ENCODE data around the gene SHC2.

The SHC2 gene

DNA sequence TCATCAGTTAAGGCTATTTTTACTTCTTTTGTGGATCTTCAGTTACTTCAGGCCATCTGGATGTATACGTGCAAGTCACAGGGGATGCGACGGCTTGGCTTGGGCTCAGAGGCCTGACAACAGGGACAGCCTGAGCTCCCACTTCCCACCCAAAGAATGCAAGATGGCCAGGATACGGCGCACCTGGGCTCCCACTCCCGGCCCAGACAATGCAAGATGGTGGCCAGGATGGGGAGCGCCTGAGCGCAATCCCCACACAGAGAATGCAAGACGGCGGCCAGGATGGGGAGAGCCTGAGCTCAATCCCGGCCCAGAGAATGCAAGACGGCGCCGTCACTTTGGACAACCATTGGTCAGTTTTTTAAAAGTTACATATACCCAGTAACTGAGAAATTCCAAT, 91.0 kb downstream of the SHC2 start:
- no peak for TF ChIP-seq EZH2phosphoT487 (IDR thresholded peaks at IDR 0.05; ENCODE audit: borderline replicate concordance, low read length)
- TF ChIP-seq, protein P1, sequence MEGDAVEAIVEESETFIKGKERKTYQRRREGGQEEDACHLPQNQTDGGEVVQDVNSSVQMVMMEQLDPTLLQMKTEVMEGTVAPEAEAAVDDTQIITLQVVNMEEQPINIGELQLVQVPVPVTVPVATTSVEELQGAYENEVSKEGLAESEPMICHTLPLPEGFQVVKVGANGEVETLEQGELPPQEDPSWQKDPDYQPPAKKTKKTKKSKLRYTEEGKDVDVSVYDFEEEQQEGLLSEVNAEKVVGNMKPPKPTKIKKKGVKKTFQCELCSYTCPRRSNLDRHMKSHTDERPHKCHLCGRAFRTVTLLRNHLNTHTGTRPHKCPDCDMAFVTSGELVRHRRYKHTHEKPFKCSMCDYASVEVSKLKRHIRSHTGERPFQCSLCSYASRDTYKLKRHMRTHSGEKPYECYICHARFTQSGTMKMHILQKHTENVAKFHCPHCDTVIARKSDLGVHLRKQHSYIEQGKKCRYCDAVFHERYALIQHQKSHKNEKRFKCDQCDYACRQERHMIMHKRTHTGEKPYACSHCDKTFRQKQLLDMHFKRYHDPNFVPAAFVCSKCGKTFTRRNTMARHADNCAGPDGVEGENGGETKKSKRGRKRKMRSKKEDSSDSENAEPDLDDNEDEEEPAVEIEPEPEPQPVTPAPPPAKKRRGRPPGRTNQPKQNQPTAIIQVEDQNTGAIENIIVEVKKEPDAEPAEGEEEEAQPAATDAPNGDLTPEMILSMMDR (IDR thresholded peaks at IDR 0.05; ENCODE audit: low read depth, low read length, poor library complexity, severe bottlenecking) = no peak

DNA sequence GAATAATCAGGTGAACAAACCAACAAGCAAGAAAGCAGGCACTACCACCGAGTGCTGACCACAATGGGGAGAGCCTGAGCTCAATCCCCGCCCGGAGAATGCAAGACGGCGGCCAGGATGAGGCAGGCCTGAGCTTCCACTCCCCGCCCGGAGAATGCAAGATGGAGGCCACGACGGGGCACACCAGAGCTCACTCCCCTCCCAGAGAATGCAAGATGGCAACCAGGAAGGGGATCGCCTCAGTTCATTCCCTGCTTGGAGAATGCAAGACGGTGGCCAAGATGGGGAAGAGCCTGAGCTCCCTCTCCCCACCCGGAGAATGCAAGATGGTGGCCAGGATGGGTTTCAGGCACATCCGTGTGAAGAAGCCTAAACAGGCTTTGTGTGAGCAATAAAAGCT, 91.6 kb downstream of the SHC2 start:
- Histone ChIP-seq H3K4me3 (ENCODE audit: low read length) (no peak overlapping the region), H3K4me1 (ENCODE audit: control insufficient read depth, low read length) (peaks cover 20% of the 10 kb centered on the region), H3K4me2 (ENCODE audit: low read length) (no peak overlapping the region), H3K9me3 (ENCODE audit: control insufficient read depth, insufficient read depth, low read length) (no peaks in the 10 kb centered on the region), H3K79me2 (ENCODE audit: control insufficient read depth, low read length) (no peaks in the 10 kb centered on the region), H3K27ac (ENCODE audit: low read depth, low read length) (no peak overlapping the region), H3K36me3 (ENCODE audit: control insufficient read depth, low read length) (no peaks in the 10 kb centered on the region), H3K9me2 (replicated peaks; ENCODE audit: control insufficient read depth, low read length) (no peaks in the 10 kb centered on the region), H3F3A (ENCODE audit: control insufficient read depth, insufficient read depth) (no peaks in the 10 kb centered on the region), H3K27me3 (ENCODE audit: control insufficient read depth, low read length) (no peaks in the 10 kb centered on the region), H4K20me1 (ENCODE audit: control insufficient read depth, insufficient read depth, low read depth, low read length) (no peaks in the 10 kb centered on the region)
- TF ChIP-seq EZH2phosphoT487 (IDR thresholded peaks at IDR 0.05; ENCODE audit: borderline replicate concordance, low read length) = no peak
- TF ChIP-seq, protein P1 (IDR thresholded peaks at IDR 0.05; ENCODE audit: low read depth, low read length, poor library complexity, severe bottlenecking) = no peak

More for the DNA sequence above, 91.0 kb downstream of the SHC2 start:
- H3K36me3 ChIP-seq (ENCODE audit: control insufficient read depth, low read length) = no peaks in the 10 kb centered on the region
- no peak overlapping the region for H3K27ac ChIP-seq (ENCODE audit: low read depth, low read length)
- no peaks in the 10 kb centered on the region for H3K27me3 ChIP-seq (ENCODE audit: control insufficient read depth, low read length)
- H3K9me3 ChIP-seq (ENCODE audit: control insufficient read depth, insufficient read depth, low read length) = no peaks in the 10 kb centered on the region
- H3K4me2 ChIP-seq (ENCODE audit: low read length) = no peak overlapping the region
- no peak overlapping the region for H3K4me3 ChIP-seq (ENCODE audit: low read length)
- H4K20me1 ChIP-seq (ENCODE audit: control insufficient read depth, insufficient read depth, low read depth, low read length) = no peaks in the 10 kb centered on the region
- H3K9me2 ChIP-seq (replicated peaks; ENCODE audit: control insufficient read depth, low read length) = no peaks in the 10 kb centered on the region
- no peaks in the 10 kb centered on the region for H3F3A ChIP-seq (ENCODE audit: control insufficient read depth, insufficient read depth)
- peaks cover 20% of the 10 kb centered on the region for H3K4me1 ChIP-seq (ENCODE audit: control insufficient read depth, low read length)
- H3K79me2 ChIP-seq (ENCODE audit: control insufficient read depth, low read length) = no peaks in the 10 kb centered on the region

DNA sequence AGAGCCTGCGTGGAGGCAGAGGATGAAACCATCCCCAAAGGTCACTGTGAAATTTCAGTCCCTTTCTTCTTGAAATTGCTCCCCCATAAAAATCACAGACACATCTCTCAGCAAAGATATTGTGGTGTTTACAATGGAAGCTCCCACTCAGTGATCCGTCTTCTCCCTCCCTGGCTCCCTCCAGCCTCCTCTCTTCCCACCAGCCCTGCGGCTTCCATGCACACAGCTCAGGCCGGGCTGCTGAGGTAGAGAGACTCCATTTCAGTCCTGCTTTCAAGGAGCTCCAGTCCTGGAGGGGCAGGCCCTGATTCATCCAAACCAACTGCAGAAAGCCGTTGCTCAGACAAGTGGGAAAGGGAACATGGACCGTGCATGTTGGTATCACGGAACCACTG, 92.2 kb downstream of the SHC2 start:
- Histone ChIP-seq H3F3A (ENCODE audit: control insufficient read depth, insufficient read depth) (no peaks in the 10 kb centered on the region), H3K36me3 (ENCODE audit: control insufficient read depth, low read length) (no peaks in the 10 kb centered on the region), H3K4me3 (ENCODE audit: low read length) (no peak overlapping the region), H3K79me2 (ENCODE audit: control insufficient read depth, low read length) (no peaks in the 10 kb centered on the region), H4K20me1 (ENCODE audit: control insufficient read depth, insufficient read depth, low read depth, low read length) (no peaks in the 10 kb centered on the region), H3K9me3 (ENCODE audit: control insufficient read depth, insufficient read depth, low read length) (no peaks in the 10 kb centered on the region), H3K4me1 (ENCODE audit: control insufficient read depth, low read length) (peaks cover 20% of the 10 kb centered on the region), H3K27me3 (ENCODE audit: control insufficient read depth, low read length) (no peaks in the 10 kb centered on the region), H3K27ac (ENCODE audit: low read depth, low read length) (no peak overlapping the region), H3K4me2 (ENCODE audit: low read length) (no peak overlapping the region), H3K9me2 (replicated peaks; ENCODE audit: control insufficient read depth, low read length) (no peaks in the 10 kb centered on the region)
- TF ChIP-seq, protein P1 (IDR thresholded peaks at IDR 0.05; ENCODE audit: low read depth, low read length, poor library complexity, severe bottlenecking) = no peak
- TF ChIP-seq EZH2phosphoT487 (IDR thresholded peaks at IDR 0.05; ENCODE audit: borderline replicate concordance, low read length) = no peak
